Ovary (tissue), 3 donors: Measurements from ENCODE around the gene FCRL5.

ENCODE experiments used
- EP300 ChIP-seq: sonication (generic); formaldehyde crosslinking; IDR thresholded peaks from one replicate; pipeline ENCODE4 v1.6.1; 2017; ENCODE audit warnings: antibody characterized with exemption
- POLR2A ChIP-seq: fragments of 450-650 bp; IDR thresholded peaks from one replicate; pipeline ENCODE4 v1.6.1; 2017; ENCODE audit warnings: antibody characterized with exemption, mild to moderate bottlenecking, moderate library complexity
- TF ChIP-seq, protein P1 (sequence below), 3 donors: fragments of 450-650 bp in 2 of 3; fragments of 200-600 bp in 1 of 3; IDR thresholded peaks; one replicate each; pipeline versions ENCODE4 v1.5.1 to v1.8.0; 2016 to 2022; ENCODE audit warnings: antibody characterized with exemption in 3 of 3, mild to moderate bottlenecking in 1 of 3
- donor health status: DM: no; HTN: no; CAD: no.

DNA sequence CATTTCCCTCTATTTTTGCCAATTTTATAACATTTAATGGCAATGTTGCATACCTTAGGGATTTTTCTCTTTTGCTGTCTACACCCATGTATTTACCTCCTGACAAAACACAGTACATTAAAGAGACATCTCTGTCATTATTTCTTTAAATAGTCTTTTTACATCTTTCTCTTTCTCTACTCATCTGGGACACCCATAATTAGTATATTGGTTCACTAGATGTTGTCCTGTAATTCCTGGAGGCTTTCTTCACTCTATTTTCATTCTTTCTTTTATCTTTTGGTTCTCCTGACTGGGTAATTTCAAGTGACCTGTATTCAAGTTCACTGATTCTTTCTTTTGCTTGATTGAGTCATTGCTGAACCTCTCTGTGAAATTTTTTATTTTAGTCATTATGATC, 74.3 kb downstream of the FCRL5 start:
- no peak for TF ChIP-seq EP300
- TF ChIP-seq, protein P1, sequence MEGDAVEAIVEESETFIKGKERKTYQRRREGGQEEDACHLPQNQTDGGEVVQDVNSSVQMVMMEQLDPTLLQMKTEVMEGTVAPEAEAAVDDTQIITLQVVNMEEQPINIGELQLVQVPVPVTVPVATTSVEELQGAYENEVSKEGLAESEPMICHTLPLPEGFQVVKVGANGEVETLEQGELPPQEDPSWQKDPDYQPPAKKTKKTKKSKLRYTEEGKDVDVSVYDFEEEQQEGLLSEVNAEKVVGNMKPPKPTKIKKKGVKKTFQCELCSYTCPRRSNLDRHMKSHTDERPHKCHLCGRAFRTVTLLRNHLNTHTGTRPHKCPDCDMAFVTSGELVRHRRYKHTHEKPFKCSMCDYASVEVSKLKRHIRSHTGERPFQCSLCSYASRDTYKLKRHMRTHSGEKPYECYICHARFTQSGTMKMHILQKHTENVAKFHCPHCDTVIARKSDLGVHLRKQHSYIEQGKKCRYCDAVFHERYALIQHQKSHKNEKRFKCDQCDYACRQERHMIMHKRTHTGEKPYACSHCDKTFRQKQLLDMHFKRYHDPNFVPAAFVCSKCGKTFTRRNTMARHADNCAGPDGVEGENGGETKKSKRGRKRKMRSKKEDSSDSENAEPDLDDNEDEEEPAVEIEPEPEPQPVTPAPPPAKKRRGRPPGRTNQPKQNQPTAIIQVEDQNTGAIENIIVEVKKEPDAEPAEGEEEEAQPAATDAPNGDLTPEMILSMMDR (IDR thresholded peaks at IDR 0.05) = no peak
- no peak for TF ChIP-seq POLR2A
